Spleen (tissue), 11 donors: ENCODE results near the gene ENOX1. TPM values are rescaled to one million over a fixed set of nuclear protein-coding genes. Genes with fewer than 3 reads are reported as not detected.

Experiments used
- DNase-seq: peaks from one replicate; pipeline ENCODE4 v3.0.0-alpha.2; 2020
- H3K27ac ChIP-seq, 8 donors: fragments of 200-600 bp; sonication (generic) in 7 of 8; 1 replicate in 4 of 8; 2 replicates in 4 of 8; pipeline versions ENCODE4 v1.5.0 to v1.8.0; 2016 to 2021; ENCODE audit warnings: inconsistent platforms in 4 of 8, mild to moderate bottlenecking in 4 of 8, moderate library complexity in 1 of 8
- H3K27me3 ChIP-seq, 7 donors: fragments of 200-600 bp; sonication (generic) in 6 of 7; replicated peaks in 1 of 7; 1 replicate in 4 of 7; 2 replicates in 3 of 7; pipeline versions ENCODE4 v1.5.0 to v1.8.0; 2016 to 2021; ENCODE audit warnings: inconsistent platforms in 3 of 7, mild to moderate bottlenecking in 1 of 7
- H3K36me3 ChIP-seq, 6 donors: fragments of 200-600 bp; sonication (generic) in 5 of 6; 1 replicate in 4 of 6; 2 replicates in 2 of 6; pipeline versions ENCODE4 v1.5.0 to v1.8.0; 2016 to 2021; ENCODE audit warnings: inconsistent platforms in 2 of 6
- H3K4me1 ChIP-seq, 6 donors: fragments of 200-600 bp; sonication (generic) in 5 of 6; 1 replicate in 3 of 6; 2 replicates in 3 of 6; pipeline versions ENCODE4 v1.5.0 to v1.8.0; 2016 to 2021; ENCODE audit warnings: inconsistent platforms in 3 of 6
- H3K4me3 ChIP-seq, 8 donors: fragments of 200-600 bp; sonication (generic) in 7 of 8; 1 replicate in 4 of 8; 2 replicates in 4 of 8; pipeline versions ENCODE4 v1.5.0 to v1.8.0; 2016 to 2021; ENCODE audit warnings: inconsistent platforms in 4 of 8, mild to moderate bottlenecking in 4 of 8, moderate library complexity in 2 of 8
- H3K9me3 ChIP-seq, 8 donors: fragments of 200-600 bp; sonication (generic) in 7 of 8; 1 replicate in 4 of 8; 2 replicates in 4 of 8; pipeline versions ENCODE4 v1.5.0 to v1.8.0; 2016 to 2021; ENCODE audit warnings: inconsistent platforms in 4 of 8
- CTCF ChIP-seq, 11 experiments: fragments of 200-600 bp in 7 of 11; fragments of 450-650 bp in 4 of 11; sonication (generic) in 4 of 11; IDR thresholded peaks in 8 of 11; conservative IDR thresholded peaks in 3 of 11; 1 replicate in 7 of 11; 2 replicates in 4 of 11; pipeline versions ENCODE4 v1.4.0 to v1.8.0; 2016 to 2021; ENCODE audit warnings: antibody characterized with exemption in 11 of 11, inconsistent platforms in 4 of 11, mild to moderate bottlenecking in 1 of 11
- POLR2A ChIP-seq, 3 donors: fragments of 450-650 bp; IDR thresholded peaks; one replicate each; pipeline ENCODE4 v1.5.1; 2017; ENCODE audit warnings: antibody characterized with exemption in 3 of 3, mild to moderate bottlenecking in 1 of 3
- POLR2AphosphoS5 ChIP-seq, 3 donors: sonication (generic); formaldehyde crosslinking; IDR thresholded peaks; one replicate each; pipeline ENCODE4 v1.5.1; 2017; ENCODE audit warnings: antibody characterized with exemption in 3 of 3
- WGBS, 5 donors: extraction: QIAGEN DNeasy Blood & Tissue Kit in 3 of 5; methylation state at CpG; one replicate each; pipeline versions ENCODE4 v1.1.5 to v1.1.7; 2013 to 2018; 5-methylcytosine and 5-hydroxymethylcytosine counted together
- intact Hi-C: fragments of 100-400 bp; cut with DNase I; formaldehyde crosslinking; loops from one replicate; pipeline ENCODE4 v1.15.0; 2023; ENCODE audit warnings: low total_unique reads
- polyA plus RNA-seq, 3 donors: library from polyadenylated mRNA; stranded (reverse); fragments of 200-250 nt; gene quantifications; one replicate each; pipeline ENCODE4 v1.2.1, GENCODE V29; 2013
- total RNA-seq, 7 donors: library from RNA; depleted of rRNA in 3 of 7; stranded (reverse); fragments of >200 nt in 3 of 7; fragmentation: NEBNext Ultra II Directional in 4 of 7; extraction: Animal tissue kit (Norgen Biotek cat#: 25700) in 4 of 7; gene quantifications; one replicate each; pipeline versions ENCODE4 v1.1.0 to v1.2.1, GENCODE V29; 2016 to 2021
- donor health status: healthy with polysubstance abuse.
- donor health status: DM: no; HTN: no; CAD: no; lungs with moderate emphysema.
- donor health status: DM: no; HTN: no; CAD: no.
- donor health status: Bipolar disorder and iron deficiency.
- donor health status: healthy.
- donor health status: DM: no; HTN: no; CAD: no.
- donor health status: DM: yes; HTN: yes; CAD: no.

The ENOX1 gene
- total and polyA plus RNA-seq, 10 donors = 0.42 to 1.3 (median 0.54) TPM; not detected in 1

DNA sequence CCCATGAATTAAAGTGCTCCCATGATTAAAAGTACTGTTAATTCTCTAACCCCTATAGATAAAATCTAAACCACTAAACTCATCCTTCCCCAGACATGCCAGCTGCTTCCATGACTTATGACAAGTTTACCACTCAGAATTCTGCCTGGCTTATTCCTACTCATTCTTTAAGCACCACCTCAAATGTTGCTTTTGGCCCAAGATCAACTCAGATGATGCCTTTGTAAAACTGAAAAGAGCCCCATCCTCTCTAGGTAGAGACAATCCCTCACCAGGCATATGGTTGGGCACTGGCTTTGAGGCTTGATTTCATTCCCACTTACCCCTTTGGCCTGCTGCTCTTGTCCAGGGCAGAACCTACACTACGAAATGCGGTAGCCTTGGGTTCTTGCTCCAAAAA lies 513.4 kb downstream of the ENOX1 start:
- intact Hi-C loops = no loop called here
- H3K4me3 ChIP-seq = no peak overlapping the region
- H3K27me3 ChIP-seq = no peaks in the 10 kb centered on the region
- TF ChIP-seq CTCF (IDR thresholded peaks at IDR 0.05 in 8 of 11, conservative IDR thresholded peaks at IDR 0.05 in 3 of 11) (no peak), POLR2A (IDR thresholded peaks at IDR 0.05) (no peak), POLR2AphosphoS5 (IDR thresholded peaks at IDR 0.05) (no peak)
- H3K4me1 ChIP-seq = no peaks in the 10 kb centered on the region
- no peak for DNase-seq
- no peaks in the 10 kb centered on the region for H3K9me3 ChIP-seq
- H3K36me3 ChIP-seq = no peaks in the 10 kb centered on the region
- no peak overlapping the region for H3K27ac ChIP-seq
- 95 to 100% (median 96%) methylated on average over 2 of the region's 2 CpGs for WGBS, 5 donors

DNA sequence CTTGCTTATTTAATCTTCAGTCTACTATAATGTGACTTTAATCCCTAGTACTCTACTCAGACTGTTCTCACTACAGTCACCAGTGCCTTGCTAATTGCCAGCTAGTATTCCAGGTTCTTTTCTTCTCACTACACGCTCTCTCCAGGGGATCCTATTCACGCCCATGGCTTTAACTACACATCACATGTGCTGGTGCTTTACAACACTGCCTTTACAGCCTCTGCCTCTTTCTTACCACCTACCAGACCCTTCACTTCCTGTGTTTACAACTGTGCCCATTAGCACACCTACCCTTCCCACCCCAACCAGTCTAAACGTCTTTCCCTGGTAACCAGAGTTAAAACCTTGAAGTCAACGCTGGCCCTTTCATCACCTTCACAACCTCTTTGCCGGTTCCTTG lies 513.9 kb downstream of the ENOX1 start:
- TF ChIP-seq CTCF (IDR thresholded peaks at IDR 0.05 in 8 of 11, conservative IDR thresholded peaks at IDR 0.05 in 3 of 11) (no peak), POLR2A (IDR thresholded peaks at IDR 0.05) (no peak), POLR2AphosphoS5 (IDR thresholded peaks at IDR 0.05) (no peak)
- Histone ChIP-seq H3K9me3 (no peaks in the 10 kb centered on the region), H3K27ac (no peak overlapping the region), H3K36me3 (no peaks in the 10 kb centered on the region), H3K27me3 (no peaks in the 10 kb centered on the region), H3K4me3 (no peak overlapping the region), H3K4me1 (no peaks in the 10 kb centered on the region)
- WGBS, 5 donors = 73 to 86% (median 81%) methylated on average over 5 of the region's 5 CpGs
- intact Hi-C loops = no loop called here
- no peak for DNase-seq

DNA sequence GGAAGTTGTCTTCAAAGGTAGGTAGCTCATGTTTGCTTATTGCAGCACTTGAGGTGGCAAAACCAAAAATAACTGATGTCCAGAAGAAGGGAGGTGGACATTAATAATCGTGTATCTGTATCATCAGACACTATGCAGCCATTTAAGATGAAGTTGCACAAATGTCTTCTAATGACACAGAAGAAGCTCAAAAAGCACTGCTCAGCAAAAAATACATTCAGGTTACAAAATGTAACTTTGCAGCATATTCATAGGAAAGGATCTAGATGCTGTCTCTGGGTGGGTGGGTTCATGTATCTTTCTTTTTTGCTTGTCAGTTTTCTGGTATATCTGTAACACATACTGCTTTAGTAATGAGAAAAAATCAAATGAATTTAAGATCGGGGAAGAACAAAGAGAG lies 515.6 kb downstream of the ENOX1 start:
- no peaks in the 10 kb centered on the region for H3K27me3 ChIP-seq
- H3K4me3 ChIP-seq = no peak overlapping the region
- H3K36me3 ChIP-seq = no peaks in the 10 kb centered on the region
- intact Hi-C loops = no loop called here
- 82 to 95% (median 89%) methylated on average over 2 of the region's 2 CpGs for WGBS, 5 donors
- no peak for TF ChIP-seq POLR2AphosphoS5 (IDR thresholded peaks at IDR 0.05)
- no peak for TF ChIP-seq POLR2A (IDR thresholded peaks at IDR 0.05)
- no peak for TF ChIP-seq CTCF (IDR thresholded peaks at IDR 0.05 in 8 of 11, conservative IDR thresholded peaks at IDR 0.05 in 3 of 11)
- no peak for DNase-seq
- H3K4me1 ChIP-seq = no peaks in the 10 kb centered on the region
- H3K27ac ChIP-seq = no peak overlapping the region
- no peaks in the 10 kb centered on the region for H3K9me3 ChIP-seq

GRCh38 chr13:43270130-43270830 lies 516.5 kb downstream of the ENOX1 start:
- intact Hi-C loops = no loop called here

More at GRCh38 chr13:43270130-43270830, 516.5 kb downstream of the ENOX1 start:
- Histone ChIP-seq H3K27ac (no peak overlapping the region), H3K9me3 (no peaks in the 10 kb centered on the region), H3K27me3 (no peaks in the 10 kb centered on the region), H3K36me3 (no peaks in the 10 kb centered on the region), H3K4me1 (no peaks in the 10 kb centered on the region), H3K4me3 (no peak overlapping the region)
- DNase-seq = no peak
- 89 to 96% (median 94%) methylated on average over 4 of the region's 4 CpGs for WGBS, 5 donors
- no peak for TF ChIP-seq POLR2A (IDR thresholded peaks at IDR 0.05)
- no peak for TF ChIP-seq CTCF (IDR thresholded peaks at IDR 0.05 in 8 of 11, conservative IDR thresholded peaks at IDR 0.05 in 3 of 11)
- TF ChIP-seq POLR2AphosphoS5 (IDR thresholded peaks at IDR 0.05) = no peak
